SK-N-SH (cell line): ENCODE data around the gene MRPS18A. TPM values are rescaled to one million over a fixed set of nuclear protein-coding genes. Genes with fewer than 3 reads are reported as not detected.

Experiments
- CTCF ChIA-PET: fragments of 300-600, 350-600 bp; formaldehyde crosslinking; extraction: SDS; loops from one replicate; lab custom pipeline; 2021; lab: Yijun Ruan, JAX
- POLR2A ChIA-PET: fragments of 350-600 bp; sonication (Branson Sonifier 250); formaldehyde crosslinking; extraction: SDS; loops from one replicate; lab custom pipeline; 2020; ENCODE audit warnings: antibody characterized with exemption, inconsistent platforms; lab: Yijun Ruan, JAX
- DNase-seq: peaks from one replicate; pipeline ENCODE4 v3.0.0; 2012
- H2AFZ ChIP-seq: fragments of 200-600 bp; sonication (generic); 2 replicates; pipeline ENCODE4 v1.8.1; 2016; ENCODE audit warnings: antibody characterized with exemption, mild to moderate bottlenecking, low read depth
- H3F3A ChIP-seq: fragments of 200-600 bp; sonication (generic); replicated peaks from 2 replicates; pipeline ENCODE3; 2016; ENCODE audit warnings: antibody characterized with exemption, mild to moderate bottlenecking; ENCODE audit not compliant: insufficient read depth
- H3K27ac ChIP-seq, 2 experiments: fragments of 200-500 bp in 1 of 2; fragments of 200-600 bp in 1 of 2; sonication (Bioruptor generic) in 1 of 2; sonication (generic), shearing (Covaris generic) in 1 of 2; 2 replicates each; pipeline versions ENCODE4 v1.5.1 to v1.6.1; 2014 to 2016; ENCODE audit warnings: low read depth in 2 of 2, inconsistent platforms in 1 of 2, low read length in 1 of 2, mild to moderate bottlenecking in 1 of 2, mixed read lengths in 1 of 2
- H3K27me3 ChIP-seq: fragments of 200-600 bp; sonication (generic), shearing (Covaris generic); 2 replicates; pipeline ENCODE4 v1.6.1; 2016; ENCODE audit warnings: mixed run types; ENCODE audit not compliant: insufficient read depth
- H3K36me3 ChIP-seq, 2 experiments: fragments of 200-500 bp in 1 of 2; fragments of 200-600 bp in 1 of 2; sonication (Bioruptor generic) in 1 of 2; sonication (generic) in 1 of 2; replicated peaks in 1 of 2; 2 replicates each; pipeline versions ENCODE3 to v1.5.1; 2014 to 2016; ENCODE audit warnings: low read length in 1 of 2, mild to moderate bottlenecking in 1 of 2; ENCODE audit not compliant: insufficient read depth in 2 of 2, control insufficient read depth in 1 of 2
- H3K4me1 ChIP-seq, 2 experiments: fragments of 200-500 bp in 1 of 2; fragments of 200-600 bp in 1 of 2; sonication (Bioruptor generic) in 1 of 2; sonication (generic), shearing (Covaris generic) in 1 of 2; 2 replicates each; pipeline versions ENCODE4 v1.5.1 to v1.6.1; 2014 to 2016; ENCODE audit warnings: low read depth in 1 of 2, low read length in 1 of 2, mixed run types in 1 of 2; ENCODE audit not compliant: insufficient read depth in 2 of 2, control insufficient read depth in 1 of 2
- H3K4me2 ChIP-seq: fragments of 200-600 bp; sonication (generic), shearing (Covaris generic); 2 replicates; pipeline ENCODE4 v1.6.1; 2017; ENCODE audit warnings: mixed run types
- H3K4me3 ChIP-seq, 2 experiments: fragments of 200-500 bp in 1 of 2; fragments of 200-600 bp in 1 of 2; sonication (Bioruptor generic) in 1 of 2; sonication (generic), shearing (Covaris generic) in 1 of 2; 2 replicates each; pipeline versions ENCODE4 v1.5.1 to v1.8.1; 2014 to 2016; ENCODE audit warnings: low read depth in 2 of 2, inconsistent platforms in 1 of 2, low read length in 1 of 2, mild to moderate bottlenecking in 1 of 2, mixed read lengths in 1 of 2, moderate library complexity in 1 of 2
- H3K79me2 ChIP-seq: fragments of 200-600 bp; sonication (generic); 2 replicates; pipeline ENCODE4 v1.8.1; 2017; ENCODE audit warnings: mild to moderate bottlenecking; ENCODE audit not compliant: insufficient read depth
- H3K9ac ChIP-seq: fragments of 200-600 bp; sonication (generic); 2 replicates; pipeline ENCODE4 v1.6.1; 2017; ENCODE audit warnings: mixed run types
- H3K9me2 ChIP-seq: fragments of 200-600 bp; sonication (generic); 2 replicates; pipeline ENCODE4 v1.6.1; 2017; ENCODE audit warnings: mixed run types
- H3K9me3 ChIP-seq: fragments of 200-600 bp; sonication (generic); 2 replicates; pipeline ENCODE4 v1.6.1; 2017; ENCODE audit warnings: mixed run types, mild to moderate bottlenecking, moderate library complexity
- H4K20me1 ChIP-seq: fragments of 200-600 bp; sonication (generic); 2 replicates; pipeline ENCODE4 v1.6.1; 2017; ENCODE audit warnings: mild to moderate bottlenecking, mixed run types; ENCODE audit not compliant: insufficient read depth
- EP300 ChIP-seq, 2 experiments: IDR thresholded peaks; 2 replicates each; pipeline versions ENCODE4 v1.4.0 to v1.6.1; 2012; ENCODE audit warnings: borderline replicate concordance in 1 of 2, low read depth in 1 of 2, low read length in 1 of 2
- EZH2phosphoT487 ChIP-seq: fragments of 200-600 bp; sonication (generic); IDR thresholded peaks from 2 replicates; pipeline ENCODE4 v1.6.1; 2017; ENCODE audit warnings: low read depth, mixed run types, mild to moderate bottlenecking, antibody characterized with exemption, moderate library complexity, borderline replicate concordance
- FOXJ3 ChIP-seq: sonication (generic); formaldehyde crosslinking; IDR thresholded peaks from 2 replicates; pipeline ENCODE4 v1.5.1; 2020; ENCODE audit warnings: mild to moderate bottlenecking, missing genetic modification reagents
- GATA2 ChIP-seq: sonication (generic); formaldehyde crosslinking; IDR thresholded peaks from 2 replicates; pipeline ENCODE4 v1.5.0; 2020; ENCODE audit warnings: mild to moderate bottlenecking, missing genetic modification reagents
- MAX ChIP-seq: IDR thresholded peaks from 2 replicates; pipeline ENCODE4 v1.4.0; 2012; ENCODE audit warnings: low read depth
- NFIC ChIP-seq: IDR thresholded peaks from 2 replicates; pipeline ENCODE4 v1.4.0; 2012; ENCODE audit warnings: borderline replicate concordance
- REST ChIP-seq: IDR thresholded peaks from 2 replicates; pipeline ENCODE4 v1.6.1; 2012; ENCODE audit warnings: mild to moderate bottlenecking, low read depth, low read length, moderate library complexity
- ZBTB33 ChIP-seq: IDR thresholded peaks from 2 replicates; pipeline ENCODE4 v1.4.0; 2012; ENCODE audit warnings: low read depth, borderline replicate concordance
- whole genome bisulfite sequencing: methylation state at CpG from one replicate; pipeline ENCODE4 v1.1.6; 2017; ENCODE audit warnings: low lambda C conversion rate; 5-methylcytosine and 5-hydroxymethylcytosine counted together
- polyA plus RNA-seq, 3 experiments: library from polyadenylated mRNA; depleted of rRNA; stranded (reverse); fragments of >200 nt; gene quantifications; 2 replicates each; pipeline ENCODE4 v1.2.3, GENCODE V29; 2012
- TF ChIP-seq, protein P1 (sequence below): fragments of 150-350 bp; IDR thresholded peaks from 2 replicates; pipeline ENCODE4 v1.6.1; 2016; ENCODE audit warnings: mild to moderate bottlenecking, low read depth, low read length

MRPS18A gene
- polyA plus RNA-seq, 1 of the 3 experiments (the other 2 are of a cell fraction), result 57.0 TPM

- peaks cover 0 to 13% of the 10 kb centered on the region in 2 experiments; a peak in 2 of 4 replicates for H3K4me1 ChIP-seq
- POLR2A ChIA-PET, result no interaction called here
- no peak overlapping the region for H2AFZ ChIP-seq
- no peaks in the 10 kb centered on the region for H3K36me3 ChIP-seq
- no peaks in the 10 kb centered on the region for H3K79me2 ChIP-seq
- no peak overlapping the region for H3K9ac ChIP-seq
- H3K9me2 ChIP-seq, result no peaks in the 10 kb centered on the region
- no peak for DNase-seq
- no peak overlapping the region for H3K4me2 ChIP-seq
- peaks cover 12% of the 10 kb centered on the region for H3K9me3 ChIP-seq
- no peaks in the 10 kb centered on the region for H3F3A ChIP-seq
- 57% methylated on average over 2 of the region's 2 CpGs for WGBS
- H3K27me3 ChIP-seq, result no peaks in the 10 kb centered on the region
- no peak overlapping the region for H3K4me3 ChIP-seq
- TF ChIP-seq EP300 (IDR thresholded peaks at IDR 0.05; ENCODE audit: borderline replicate concordance in 1 of 2, low read depth in 1 of 2, low read length in 1 of 2) (no peak), EZH2phosphoT487 (no peak), REST (no peak), MAX (no peak), FOXJ3 (no peak), ZBTB33 (no peak), GATA2 (CRISPR knock-in tag) (no peak), NFIC (no peak)
- TF ChIP-seq, protein P1, sequence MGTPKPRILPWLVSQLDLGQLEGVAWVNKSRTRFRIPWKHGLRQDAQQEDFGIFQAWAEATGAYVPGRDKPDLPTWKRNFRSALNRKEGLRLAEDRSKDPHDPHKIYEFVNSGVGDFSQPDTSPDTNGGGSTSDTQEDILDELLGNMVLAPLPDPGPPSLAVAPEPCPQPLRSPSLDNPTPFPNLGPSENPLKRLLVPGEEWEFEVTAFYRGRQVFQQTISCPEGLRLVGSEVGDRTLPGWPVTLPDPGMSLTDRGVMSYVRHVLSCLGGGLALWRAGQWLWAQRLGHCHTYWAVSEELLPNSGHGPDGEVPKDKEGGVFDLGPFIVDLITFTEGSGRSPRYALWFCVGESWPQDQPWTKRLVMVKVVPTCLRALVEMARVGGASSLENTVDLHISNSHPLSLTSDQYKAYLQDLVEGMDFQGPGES, result no peak
- TF ChIP-seq, all 33 proteins: peak for 0
- CTCF ChIA-PET, result interaction anchor here (0.6 to 1.3 kb wide), 4 partner anchors 44 to 615 kb away, joined by 3 to 4 read pairs (median 3); no protein-coding TSS in a partner anchor
- Histone ChIP-seq H4K20me1 (no peaks in the 10 kb centered on the region), H3K27ac (no peak overlapping the region)
These were observed 41.0 kb upstream of the MRPS18A start for GRCh38 chr6:43728586-43728985.
